ENCODE data around the gene RBM46. TPM values are rescaled to one million over a fixed set of nuclear protein-coding genes. Genes with fewer than 3 reads are reported as not detected.
A peak's percentile ranks its signal among the peaks of the same experiment; 100 is the strongest.

Gene RBM46
- total RNA-seq, 1 experiment from 2014 or later = 4.6 TPM

DNA sequence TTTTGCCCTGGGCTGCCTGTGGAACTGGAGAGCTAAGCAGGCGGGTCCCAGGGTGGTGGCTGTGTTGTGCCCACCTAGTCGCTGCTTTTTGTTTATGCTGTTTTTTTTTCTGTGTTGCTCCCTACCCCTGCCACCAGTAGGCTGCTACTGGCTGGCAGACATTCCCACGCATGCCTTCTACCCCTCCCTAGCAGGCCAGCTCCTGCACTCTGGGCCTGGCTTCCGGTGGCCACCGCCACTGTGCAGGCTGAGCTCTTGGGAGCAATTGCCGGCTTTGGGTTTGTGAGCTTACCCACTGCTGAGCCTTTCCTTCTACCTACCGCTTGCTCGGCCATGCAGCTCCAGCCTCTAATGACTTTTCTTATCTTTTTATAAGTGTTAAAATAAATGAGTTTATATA is 57.6 kb downstream of the RBM46 start:
- no peak for TF ChIP-seq TEAD1 (CRISPR knock-in tag; IDR thresholded peaks at IDR 0.05)
- TF ChIP-seq NFYB (CRISPR knock-in tag; conservative IDR thresholded peaks at IDR 0.05; ENCODE audit: low read depth) = no peak
- TF ChIP-seq, protein P1, sequence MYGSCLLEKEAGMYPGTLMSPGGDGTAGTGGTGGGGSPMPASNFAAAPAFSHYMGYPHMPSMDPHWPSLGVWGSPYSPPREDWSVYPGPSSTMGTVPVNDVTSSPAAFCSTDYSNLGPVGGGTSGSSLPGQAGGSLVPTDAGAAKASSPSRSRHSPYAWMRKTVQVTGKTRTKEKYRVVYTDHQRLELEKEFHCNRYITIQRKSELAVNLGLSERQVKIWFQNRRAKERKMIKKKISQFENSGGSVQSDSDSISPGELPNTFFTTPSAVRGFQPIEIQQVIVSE (CRISPR knock-in tag; IDR thresholded peaks at IDR 0.05; ENCODE audit: borderline replicate concordance) = no peak
- TF ChIP-seq, protein P2, sequence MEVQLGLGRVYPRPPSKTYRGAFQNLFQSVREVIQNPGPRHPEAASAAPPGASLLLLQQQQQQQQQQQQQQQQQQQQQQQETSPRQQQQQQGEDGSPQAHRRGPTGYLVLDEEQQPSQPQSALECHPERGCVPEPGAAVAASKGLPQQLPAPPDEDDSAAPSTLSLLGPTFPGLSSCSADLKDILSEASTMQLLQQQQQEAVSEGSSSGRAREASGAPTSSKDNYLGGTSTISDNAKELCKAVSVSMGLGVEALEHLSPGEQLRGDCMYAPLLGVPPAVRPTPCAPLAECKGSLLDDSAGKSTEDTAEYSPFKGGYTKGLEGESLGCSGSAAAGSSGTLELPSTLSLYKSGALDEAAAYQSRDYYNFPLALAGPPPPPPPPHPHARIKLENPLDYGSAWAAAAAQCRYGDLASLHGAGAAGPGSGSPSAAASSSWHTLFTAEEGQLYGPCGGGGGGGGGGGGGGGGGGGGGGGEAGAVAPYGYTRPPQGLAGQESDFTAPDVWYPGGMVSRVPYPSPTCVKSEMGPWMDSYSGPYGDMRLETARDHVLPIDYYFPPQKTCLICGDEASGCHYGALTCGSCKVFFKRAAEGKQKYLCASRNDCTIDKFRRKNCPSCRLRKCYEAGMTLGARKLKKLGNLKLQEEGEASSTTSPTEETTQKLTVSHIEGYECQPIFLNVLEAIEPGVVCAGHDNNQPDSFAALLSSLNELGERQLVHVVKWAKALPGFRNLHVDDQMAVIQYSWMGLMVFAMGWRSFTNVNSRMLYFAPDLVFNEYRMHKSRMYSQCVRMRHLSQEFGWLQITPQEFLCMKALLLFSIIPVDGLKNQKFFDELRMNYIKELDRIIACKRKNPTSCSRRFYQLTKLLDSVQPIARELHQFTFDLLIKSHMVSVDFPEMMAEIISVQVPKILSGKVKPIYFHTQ (CRISPR knock-in tag; IDR thresholded peaks at IDR 0.05) = no peak
- TF ChIP-seq TEAD4 (CRISPR knock-in tag; IDR thresholded peaks at IDR 0.05) = no peak
- no peak for TF ChIP-seq SMAD4 (CRISPR knock-in tag; IDR thresholded peaks at IDR 0.05)
- TF ChIP-seq, protein P3, sequence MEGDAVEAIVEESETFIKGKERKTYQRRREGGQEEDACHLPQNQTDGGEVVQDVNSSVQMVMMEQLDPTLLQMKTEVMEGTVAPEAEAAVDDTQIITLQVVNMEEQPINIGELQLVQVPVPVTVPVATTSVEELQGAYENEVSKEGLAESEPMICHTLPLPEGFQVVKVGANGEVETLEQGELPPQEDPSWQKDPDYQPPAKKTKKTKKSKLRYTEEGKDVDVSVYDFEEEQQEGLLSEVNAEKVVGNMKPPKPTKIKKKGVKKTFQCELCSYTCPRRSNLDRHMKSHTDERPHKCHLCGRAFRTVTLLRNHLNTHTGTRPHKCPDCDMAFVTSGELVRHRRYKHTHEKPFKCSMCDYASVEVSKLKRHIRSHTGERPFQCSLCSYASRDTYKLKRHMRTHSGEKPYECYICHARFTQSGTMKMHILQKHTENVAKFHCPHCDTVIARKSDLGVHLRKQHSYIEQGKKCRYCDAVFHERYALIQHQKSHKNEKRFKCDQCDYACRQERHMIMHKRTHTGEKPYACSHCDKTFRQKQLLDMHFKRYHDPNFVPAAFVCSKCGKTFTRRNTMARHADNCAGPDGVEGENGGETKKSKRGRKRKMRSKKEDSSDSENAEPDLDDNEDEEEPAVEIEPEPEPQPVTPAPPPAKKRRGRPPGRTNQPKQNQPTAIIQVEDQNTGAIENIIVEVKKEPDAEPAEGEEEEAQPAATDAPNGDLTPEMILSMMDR (IDR thresholded peaks at IDR 0.05) = no peak
- no peak for TF ChIP-seq ESRRA (CRISPR knock-in tag; IDR thresholded peaks at IDR 0.05; ENCODE audit: borderline replicate concordance)
- TF ChIP-seq RELA (CRISPR knock-in tag; IDR thresholded peaks at IDR 0.05; ENCODE audit: borderline replicate concordance) = no peak
- no peak for TF ChIP-seq NR3C1 (CRISPR knock-in tag; conservative IDR thresholded peaks at IDR 0.05; ENCODE audit: low read depth)
- TF ChIP-seq ZNF232 (CRISPR knock-in tag; IDR thresholded peaks at IDR 0.05) = no peak
- TF ChIP-seq, protein P4, sequence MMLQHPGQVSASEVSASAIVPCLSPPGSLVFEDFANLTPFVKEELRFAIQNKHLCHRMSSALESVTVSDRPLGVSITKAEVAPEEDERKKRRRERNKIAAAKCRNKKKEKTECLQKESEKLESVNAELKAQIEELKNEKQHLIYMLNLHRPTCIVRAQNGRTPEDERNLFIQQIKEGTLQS (CRISPR knock-in tag; conservative IDR thresholded peaks at IDR 0.05) = no peak
- TF ChIP-seq, protein P5, sequence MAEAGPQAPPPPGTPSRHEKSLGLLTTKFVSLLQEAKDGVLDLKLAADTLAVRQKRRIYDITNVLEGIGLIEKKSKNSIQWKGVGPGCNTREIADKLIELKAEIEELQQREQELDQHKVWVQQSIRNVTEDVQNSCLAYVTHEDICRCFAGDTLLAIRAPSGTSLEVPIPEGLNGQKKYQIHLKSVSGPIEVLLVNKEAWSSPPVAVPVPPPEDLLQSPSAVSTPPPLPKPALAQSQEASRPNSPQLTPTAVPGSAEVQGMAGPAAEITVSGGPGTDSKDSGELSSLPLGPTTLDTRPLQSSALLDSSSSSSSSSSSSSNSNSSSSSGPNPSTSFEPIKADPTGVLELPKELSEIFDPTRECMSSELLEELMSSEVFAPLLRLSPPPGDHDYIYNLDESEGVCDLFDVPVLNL (CRISPR knock-in tag; IDR thresholded peaks at IDR 0.05; ENCODE audit: borderline replicate concordance, low read depth) = no peak
- TF ChIP-seq, protein P6, sequence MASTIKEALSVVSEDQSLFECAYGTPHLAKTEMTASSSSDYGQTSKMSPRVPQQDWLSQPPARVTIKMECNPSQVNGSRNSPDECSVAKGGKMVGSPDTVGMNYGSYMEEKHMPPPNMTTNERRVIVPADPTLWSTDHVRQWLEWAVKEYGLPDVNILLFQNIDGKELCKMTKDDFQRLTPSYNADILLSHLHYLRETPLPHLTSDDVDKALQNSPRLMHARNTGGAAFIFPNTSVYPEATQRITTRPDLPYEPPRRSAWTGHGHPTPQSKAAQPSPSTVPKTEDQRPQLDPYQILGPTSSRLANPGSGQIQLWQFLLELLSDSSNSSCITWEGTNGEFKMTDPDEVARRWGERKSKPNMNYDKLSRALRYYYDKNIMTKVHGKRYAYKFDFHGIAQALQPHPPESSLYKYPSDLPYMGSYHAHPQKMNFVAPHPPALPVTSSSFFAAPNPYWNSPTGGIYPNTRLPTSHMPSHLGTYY (CRISPR knock-in tag; IDR thresholded peaks at IDR 0.05) = no peak
- TF ChIP-seq MYBL2 (CRISPR knock-in tag; IDR thresholded peaks at IDR 0.05) = no peak
- TF ChIP-seq ZBTB21 (CRISPR knock-in tag; IDR thresholded peaks at IDR 0.05; ENCODE audit: borderline replicate concordance) = no peak
- TF ChIP-seq ATF1 (CRISPR knock-in tag; IDR thresholded peaks at IDR 0.05) = no peak
- TF ChIP-seq ZNF671 (CRISPR knock-in tag; IDR thresholded peaks at IDR 0.05) = no peak
- TF ChIP-seq, protein P7, sequence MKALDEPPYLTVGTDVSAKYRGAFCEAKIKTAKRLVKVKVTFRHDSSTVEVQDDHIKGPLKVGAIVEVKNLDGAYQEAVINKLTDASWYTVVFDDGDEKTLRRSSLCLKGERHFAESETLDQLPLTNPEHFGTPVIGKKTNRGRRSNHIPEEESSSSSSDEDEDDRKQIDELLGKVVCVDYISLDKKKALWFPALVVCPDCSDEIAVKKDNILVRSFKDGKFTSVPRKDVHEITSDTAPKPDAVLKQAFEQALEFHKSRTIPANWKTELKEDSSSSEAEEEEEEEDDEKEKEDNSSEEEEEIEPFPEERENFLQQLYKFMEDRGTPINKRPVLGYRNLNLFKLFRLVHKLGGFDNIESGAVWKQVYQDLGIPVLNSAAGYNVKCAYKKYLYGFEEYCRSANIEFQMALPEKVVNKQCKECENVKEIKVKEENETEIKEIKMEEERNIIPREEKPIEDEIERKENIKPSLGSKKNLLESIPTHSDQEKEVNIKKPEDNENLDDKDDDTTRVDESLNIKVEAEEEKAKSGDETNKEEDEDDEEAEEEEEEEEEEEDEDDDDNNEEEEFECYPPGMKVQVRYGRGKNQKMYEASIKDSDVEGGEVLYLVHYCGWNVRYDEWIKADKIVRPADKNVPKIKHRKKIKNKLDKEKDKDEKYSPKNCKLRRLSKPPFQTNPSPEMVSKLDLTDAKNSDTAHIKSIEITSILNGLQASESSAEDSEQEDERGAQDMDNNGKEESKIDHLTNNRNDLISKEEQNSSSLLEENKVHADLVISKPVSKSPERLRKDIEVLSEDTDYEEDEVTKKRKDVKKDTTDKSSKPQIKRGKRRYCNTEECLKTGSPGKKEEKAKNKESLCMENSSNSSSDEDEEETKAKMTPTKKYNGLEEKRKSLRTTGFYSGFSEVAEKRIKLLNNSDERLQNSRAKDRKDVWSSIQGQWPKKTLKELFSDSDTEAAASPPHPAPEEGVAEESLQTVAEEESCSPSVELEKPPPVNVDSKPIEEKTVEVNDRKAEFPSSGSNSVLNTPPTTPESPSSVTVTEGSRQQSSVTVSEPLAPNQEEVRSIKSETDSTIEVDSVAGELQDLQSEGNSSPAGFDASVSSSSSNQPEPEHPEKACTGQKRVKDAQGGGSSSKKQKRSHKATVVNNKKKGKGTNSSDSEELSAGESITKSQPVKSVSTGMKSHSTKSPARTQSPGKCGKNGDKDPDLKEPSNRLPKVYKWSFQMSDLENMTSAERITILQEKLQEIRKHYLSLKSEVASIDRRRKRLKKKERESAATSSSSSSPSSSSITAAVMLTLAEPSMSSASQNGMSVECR (CRISPR knock-in tag; IDR thresholded peaks at IDR 0.05; ENCODE audit: borderline replicate concordance) = no peak
- no peak for TF ChIP-seq ZNF416 (CRISPR knock-in tag; IDR thresholded peaks at IDR 0.05)
- ChIA-PET CTCF (interaction anchor here (0.9 to 1.7 kb wide), 2 partner anchors 72 to 90 kb away, joined by 3 to 5 read pairs; no protein-coding TSS in a partner anchor), POLR2A (no interaction called here)
- Mint-ChIP-seq H3K4me1 (peaks cover 31% of the 10 kb centered on the region), H3K4me3 (no peak overlapping the region), H3K27me3 (ENCODE audit: low read depth) (peaks cover 15% of the 10 kb centered on the region), H3K9me3 (peaks cover 32% of the 10 kb centered on the region), H3K27ac (no peak overlapping the region), H3K36me3 (peaks cover 28% of the 10 kb centered on the region)
- ATAC-seq (peak; percentile 50), DNase-seq (ENCODE audit: low spot score) (no peak)
